ENCODE results near the gene VPS13D. TPM values are rescaled to one million over a fixed set of nuclear protein-coding genes. Genes with fewer than 3 reads are reported as not detected.

Gene VPS13D
- total RNA-seq, 1 experiment from 2014 or later, result 31.6 TPM

GRCh38 chr1:12424793-12425192, 195.0 kb downstream of the VPS13D start:
- TF ChIP-seq CTCF (IDR thresholded peaks at IDR 0.05 in 2 of 3, conservative IDR thresholded peaks at IDR 0.05 in 1 of 3; ENCODE audit: borderline replicate concordance in 1 of 3, insufficient read depth in 1 of 3, low read depth in 2 of 3, low read length in 2 of 3) (no peak), EGR1 (IDR thresholded peaks at IDR 0.05; ENCODE audit: low read depth) (no peak)
- RAD21 ChIA-PET (ENCODE audit: low non-redundant PET in 1 of 2, low total read pairs in 2 of 2, uncharacterized antibody in 2 of 2, unreplicated experiment in 2 of 2), result no interaction called here
- no peak overlapping the region for H3K4me2 ChIP-seq (ENCODE audit: low read length)
- no TSS peak for BruUV-seq (replicated peaks)
- H2AFZ ChIP-seq (ENCODE audit: low read depth, low read length, poor library complexity, severe bottlenecking), result no peak overlapping the region
- H3K4me1 ChIP-seq (ENCODE audit: control insufficient read depth in 1 of 2, insufficient read depth in 2 of 2, low read length in 2 of 2), result peaks cover 0 to 13% of the 10 kb centered on the region in 2 experiments; a peak in 2 of 4 replicates
- POLR2A ChIA-PET, result no interaction called here
- CTCF ChIA-PET, result no interaction called here
- no peaks in the 10 kb centered on the region for H4K20me1 ChIP-seq (ENCODE audit: insufficient read depth)
- no peaks in the 10 kb centered on the region for H3K27me3 ChIP-seq (ENCODE audit: insufficient read depth, low read length)
- no peak for ATAC-seq
- intact Hi-C loops (cut with micrococcal nuclease), result no loop called here
- DNase-seq (ENCODE audit: low read depth, low spot score), result no peak
- H3K27ac ChIP-seq (ENCODE audit: low read depth, low read length), result no peak overlapping the region
- no peaks in the 10 kb centered on the region for H3K36me3 ChIP-seq (ENCODE audit: control insufficient read depth in 1 of 2, insufficient read depth in 2 of 2, low read length in 2 of 2)
- no peaks in the 10 kb centered on the region for H3K9me3 ChIP-seq (ENCODE audit: control insufficient read depth in 1 of 2, insufficient read depth in 1 of 2, low read depth in 1 of 2, low read length in 2 of 2)
- no peaks in the 10 kb centered on the region for H3K79me2 ChIP-seq (ENCODE audit: insufficient read depth, low read length)
- H3K9me2 ChIP-seq (ENCODE audit: insufficient read depth), result no peaks in the 10 kb centered on the region
- no peak overlapping the region for H3K9ac ChIP-seq (ENCODE audit: low read length)
- H3K4me3 ChIP-seq (replicated peaks in 1 of 2; ENCODE audit: low read depth in 1 of 2, low read length in 2 of 2), result no peak overlapping the region

DNA sequence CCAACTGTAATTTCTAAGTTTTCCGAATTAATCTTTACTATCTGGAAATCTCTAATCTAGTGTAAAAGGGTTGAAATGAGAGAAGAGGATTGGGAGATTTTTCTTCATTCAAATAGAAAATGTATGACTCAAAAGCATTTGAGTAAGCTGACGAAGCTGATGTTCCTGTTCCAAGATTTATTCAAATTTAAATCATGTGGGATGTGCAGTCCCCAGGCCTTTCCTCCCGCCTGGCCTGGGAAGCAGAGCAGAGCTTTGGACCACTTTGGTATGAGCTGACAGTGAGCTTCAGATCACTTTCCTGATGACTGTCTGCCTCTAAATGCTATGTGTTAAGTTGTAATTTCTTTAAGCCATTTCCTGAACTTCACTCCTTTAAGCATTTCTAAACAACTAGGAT, 196.2 kb downstream of the VPS13D start:
- ChIA-PET CTCF (no interaction called here), RAD21 (ENCODE audit: low non-redundant PET in 1 of 2, low total read pairs in 2 of 2, uncharacterized antibody in 2 of 2, unreplicated experiment in 2 of 2) (no interaction called here), POLR2A (interaction anchor here (0.6 kb wide), 1 partner anchor 33 kb away, joined by 3 read pairs; no protein-coding TSS in a partner anchor)
- Histone ChIP-seq H3K27ac (ENCODE audit: low read depth, low read length) (no peak overlapping the region), H3K9me3 (ENCODE audit: control insufficient read depth in 1 of 2, insufficient read depth in 1 of 2, low read depth in 1 of 2, low read length in 2 of 2) (no peaks in the 10 kb centered on the region), H4K20me1 (ENCODE audit: insufficient read depth) (no peaks in the 10 kb centered on the region), H3K79me2 (ENCODE audit: insufficient read depth, low read length) (no peaks in the 10 kb centered on the region), H3K4me3 (replicated peaks in 1 of 2; ENCODE audit: low read depth in 1 of 2, low read length in 2 of 2) (no peak overlapping the region), H3K27me3 (ENCODE audit: insufficient read depth, low read length) (no peaks in the 10 kb centered on the region), H3K36me3 (ENCODE audit: control insufficient read depth in 1 of 2, insufficient read depth in 2 of 2, low read length in 2 of 2) (no peaks in the 10 kb centered on the region), H3K9me2 (ENCODE audit: insufficient read depth) (no peaks in the 10 kb centered on the region), H2AFZ (ENCODE audit: low read depth, low read length, poor library complexity, severe bottlenecking) (no peak overlapping the region), H3K4me2 (ENCODE audit: low read length) (no peak overlapping the region), H3K9ac (ENCODE audit: low read length) (no peak overlapping the region), H3K4me1 (ENCODE audit: control insufficient read depth in 1 of 2, insufficient read depth in 2 of 2, low read length in 2 of 2) (peaks cover 0 to 13% of the 10 kb centered on the region in 2 experiments; a peak in 2 of 4 replicates)
- DNase-seq (ENCODE audit: low read depth, low spot score) (no peak), ATAC-seq (no peak)
- TF ChIP-seq ZFX (IDR thresholded peaks at IDR 0.05), result no peak
- no peak for TF ChIP-seq CEBPB (IDR thresholded peaks at IDR 0.05; ENCODE audit: low read depth)
- TF ChIP-seq CBX3 (IDR thresholded peaks at IDR 0.05; ENCODE audit: low read depth), result no peak
- TF ChIP-seq EZH2 (IDR thresholded peaks at IDR 0.05), result no peak
- no peak for TF ChIP-seq SRF (IDR thresholded peaks at IDR 0.05; ENCODE audit: low read depth)
- TF ChIP-seq SP1 (IDR thresholded peaks at IDR 0.05; ENCODE audit: low read depth), result no peak
- no peak for TF ChIP-seq EGR1 (IDR thresholded peaks at IDR 0.05; ENCODE audit: low read depth)
- TF ChIP-seq EZH2phosphoT487 (IDR thresholded peaks at IDR 0.05; ENCODE audit: borderline replicate concordance), result no peak
- TF ChIP-seq SIN3A (IDR thresholded peaks at IDR 0.05; ENCODE audit: low read depth), result no peak
- TF ChIP-seq POLR2A (IDR thresholded peaks at IDR 0.05; ENCODE audit: borderline replicate concordance, extremely low read depth, insufficient read depth, insufficient read length), result no peak
- TF ChIP-seq FOSL1 (IDR thresholded peaks at IDR 0.05; ENCODE audit: low read depth), result no peak
- TF ChIP-seq JUND (IDR thresholded peaks at IDR 0.05), result no peak
- no peak for TF ChIP-seq YY1 (IDR thresholded peaks at IDR 0.05; ENCODE audit: extremely low read depth, insufficient replicate concordance, low read depth, low read length)
- TF ChIP-seq, protein P1, sequence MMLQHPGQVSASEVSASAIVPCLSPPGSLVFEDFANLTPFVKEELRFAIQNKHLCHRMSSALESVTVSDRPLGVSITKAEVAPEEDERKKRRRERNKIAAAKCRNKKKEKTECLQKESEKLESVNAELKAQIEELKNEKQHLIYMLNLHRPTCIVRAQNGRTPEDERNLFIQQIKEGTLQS (IDR thresholded peaks at IDR 0.05), result no peak
- BruUV-seq (replicated peaks), result no TSS peak
- intact Hi-C loops (cut with micrococcal nuclease), result no loop called here

Measured in HCT116 (cell line).